Stimulated activated CD4-positive, alpha-beta T cell treated with anti-CD3 and anti-CD28 coated beads, TNF-alpha, amount 100 ng/mL, for 4 hours (primary cell): ENCODE measurements around the gene ZNF423.

Source experiments
- DNase-seq, 3 experiments: peaks; one replicate each; pipeline ENCODE4 v3.0.0-alpha.2; 2020; ENCODE audit warnings: low read depth in 3 of 3

Gene ZNF423

GRCh38 chr16:49531931-49532840 lies 323.7 kb downstream of the ZNF423 start:
- no peak for DNase-seq

- DNase-seq, result no peak
These were observed 324.5 kb downstream of the ZNF423 start for GRCh38 chr16:49531425-49531824.

GRCh38 chr16:49530427-49530970 lies 325.4 kb downstream of the ZNF423 start:
- DNase-seq, result no peak

- no peak for DNase-seq
These were observed 326.4 kb downstream of the ZNF423 start for GRCh38 chr16:49529411-49530045.

GRCh38 chr16:49528866-49529288 lies 327.0 kb downstream of the ZNF423 start:
- no peak for DNase-seq

GRCh38 chr16:49528060-49528865 lies 327.6 kb downstream of the ZNF423 start:
- DNase-seq, result no peak

GRCh38 chr16:49527611-49528010 lies 328.3 kb downstream of the ZNF423 start:
- DNase-seq, result no peak

GRCh38 chr16:49526860-49527365 lies 329.0 kb downstream of the ZNF423 start:
- DNase-seq, result no peak

GRCh38 chr16:49524947-49525315 lies 331.0 kb downstream of the ZNF423 start:
- no peak for DNase-seq

- no peak for DNase-seq
These were observed 331.5 kb downstream of the ZNF423 start for GRCh38 chr16:49524216-49524946.

- DNase-seq, result no peak
These were observed 332.3 kb downstream of the ZNF423 start for GRCh38 chr16:49523435-49524159.

GRCh38 chr16:49521734-49522325 lies 334.1 kb downstream of the ZNF423 start:
- no peak for DNase-seq

GRCh38 chr16:49520492-49521038 lies 335.3 kb downstream of the ZNF423 start:
- no peak for DNase-seq

- DNase-seq, result no peak
These were observed 336.2 kb downstream of the ZNF423 start for GRCh38 chr16:49519741-49520140.

GRCh38 chr16:49519008-49519656 lies 336.8 kb downstream of the ZNF423 start:
- no peak for DNase-seq

- DNase-seq, result no peak
These were observed 339.4 kb downstream of the ZNF423 start for GRCh38 chr16:49516382-49517036.

- no peak for DNase-seq
These were observed 340.1 kb downstream of the ZNF423 start for GRCh38 chr16:49515861-49516260.

- DNase-seq, result no peak
These were observed 340.8 kb downstream of the ZNF423 start for GRCh38 chr16:49515016-49515565.
